AG08395 (cell line): ENCODE data around the gene OR51I2.
A peak's percentile ranks its signal among the peaks of the same experiment; 100 is the strongest.

ENCODE experiments used
- DNase-seq: peaks from one replicate; pipeline ENCODE4 v3.0.0; 2012; ENCODE audit warnings: mixed read lengths, low spot score

Gene OR51I2

GRCh38 chr11:5449023-5449422 lies at the start of gene OR51I2:
Gene OR51I2 (plus strand): TSS chr11:5449323. CDS start chr11:5453489, 4,166 bp downstream.
- DNase-seq, result no peak

DNA sequence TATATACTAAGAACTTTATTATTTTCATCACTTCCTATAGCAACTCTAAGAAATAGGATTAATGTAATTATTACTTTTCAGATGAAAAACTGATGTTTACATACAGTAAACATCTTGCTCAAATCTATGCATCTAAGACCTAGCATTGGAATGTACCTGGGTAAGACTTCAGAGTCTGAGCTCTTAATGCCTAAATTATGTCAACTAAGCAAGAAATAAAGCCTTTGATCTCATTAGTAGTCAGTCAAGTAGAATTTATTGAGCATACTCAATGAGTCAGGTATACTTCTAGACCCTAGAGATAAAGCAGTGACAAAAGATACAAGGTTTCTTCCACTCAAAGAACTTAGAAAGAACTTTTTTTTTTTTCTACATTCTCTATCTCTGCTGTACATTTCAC lies 44.0 kb upstream of the OR51I2 start:
- DNase-seq, result no peak

GRCh38 chr11:5420993-5421392 lies 28.1 kb upstream of the OR51I2 start:
- no peak for DNase-seq

DNA sequence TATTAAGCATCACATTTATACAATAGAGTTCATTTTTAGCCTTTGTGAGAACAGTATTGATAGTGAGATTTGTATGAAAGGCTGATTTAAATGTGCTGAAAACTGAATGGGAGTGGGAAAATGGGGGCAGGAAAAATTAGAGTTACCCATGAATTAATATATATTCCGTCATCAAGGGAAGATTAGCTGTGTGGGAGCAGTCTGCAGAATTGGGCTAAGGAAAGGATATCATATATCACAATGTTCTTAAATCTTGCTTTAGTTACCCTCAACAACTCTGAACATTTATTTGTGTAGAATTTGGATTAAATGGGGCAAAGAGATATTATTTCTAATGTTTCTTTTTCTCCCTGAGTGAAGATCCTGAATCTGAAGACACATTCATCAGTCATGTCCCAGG lies 27.3 kb upstream of the OR51I2 start, which contains the start of gene OR51Q1:
Gene OR51Q1, plus strand, starts transcription at position 301 of the 400 bp plus-strand sequence. Its CDS starts 90 bp downstream, at position 391.
- DNase-seq, result no peak

DNA sequence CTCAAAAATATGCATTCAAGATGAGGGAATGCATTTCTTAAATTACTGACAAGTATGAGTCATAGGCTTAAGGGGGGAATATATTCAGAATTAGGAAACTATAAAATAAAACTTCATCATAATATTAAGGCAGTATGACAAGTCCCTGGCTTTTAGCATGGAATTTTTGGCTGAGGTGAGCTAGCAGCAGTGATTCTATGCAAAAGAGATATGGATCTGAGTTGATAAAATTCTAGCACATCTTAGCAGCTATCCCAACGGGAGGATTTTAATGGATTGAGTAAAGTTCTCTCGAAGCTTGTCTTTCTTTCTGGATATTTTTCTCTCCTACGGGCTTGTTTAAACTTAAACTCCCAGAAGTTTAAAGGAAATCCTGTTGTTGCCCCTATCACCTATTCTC lies 26.0 kb upstream of the OR51I2 start:
- no peak for DNase-seq

GRCh38 chr11:5441414-5441813 lies 7.7 kb upstream of the OR51I2 start, which contains the start of gene OR51I1:
Gene OR51I1 (minus strand): TSS chr11:5441514. CDS start chr11:5441514, 0 bp downstream.
- no peak for DNase-seq

- DNase-seq, result no peak
These were observed 5.2 kb upstream of the OR51I2 start for GRCh38 chr11:5443835-5444393.

- no peak for DNase-seq
These were observed 309 bp downstream of the OR51I2 start for GRCh38 chr11:5449432-5449831.

GRCh38 chr11:5460983-5461621 lies 12.0 kb downstream of the OR51I2 start:
- DNase-seq, result no peak

DNA sequence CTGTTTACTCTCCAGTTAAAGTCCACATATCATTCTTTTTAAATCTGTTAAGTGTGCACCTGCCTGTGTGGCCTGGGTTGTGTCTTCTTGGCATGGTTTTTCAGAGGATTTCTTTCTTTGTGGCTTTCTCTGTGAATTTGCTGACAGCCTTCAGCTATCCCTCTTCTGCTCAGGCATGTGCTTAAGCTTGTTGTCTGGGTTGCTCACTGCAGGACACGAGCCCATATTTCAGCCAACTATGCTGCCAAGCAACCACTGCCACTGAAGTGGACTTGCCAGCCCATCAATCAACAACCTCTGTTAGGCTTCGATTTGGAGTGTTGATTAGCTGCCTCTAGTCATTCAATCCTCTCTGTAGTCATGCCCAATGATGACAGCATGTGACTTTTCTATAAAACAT lies 18.4 kb downstream of the OR51I2 start:
- DNase-seq, result no peak

DNA sequence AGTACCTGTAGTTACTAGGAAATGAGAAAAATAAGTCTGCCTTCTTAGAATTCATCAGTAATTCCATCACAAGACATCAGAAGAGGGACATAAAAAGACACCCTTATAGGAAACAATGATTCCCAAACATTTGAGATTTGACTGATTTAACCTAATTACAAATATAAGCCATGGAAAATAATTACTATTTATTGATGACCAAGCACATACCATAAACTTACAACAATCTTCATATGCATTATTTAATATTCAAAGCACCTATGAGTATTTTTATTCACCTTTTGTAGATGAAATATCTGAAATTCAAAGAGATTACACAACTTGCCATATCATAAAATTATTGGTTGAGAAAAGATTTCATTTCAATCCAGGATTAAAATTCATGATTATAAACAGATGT lies 24.8 kb downstream of the OR51I2 start:
- DNase-seq, result no peak

- peak; percentile 71 for DNase-seq
These were observed 27.2 kb downstream of the OR51I2 start for GRCh38 chr11:5476186-5476819.

GRCh38 chr11:5486003-5486402 lies 36.9 kb downstream of the OR51I2 start:
- DNase-seq, result no peak

DNA sequence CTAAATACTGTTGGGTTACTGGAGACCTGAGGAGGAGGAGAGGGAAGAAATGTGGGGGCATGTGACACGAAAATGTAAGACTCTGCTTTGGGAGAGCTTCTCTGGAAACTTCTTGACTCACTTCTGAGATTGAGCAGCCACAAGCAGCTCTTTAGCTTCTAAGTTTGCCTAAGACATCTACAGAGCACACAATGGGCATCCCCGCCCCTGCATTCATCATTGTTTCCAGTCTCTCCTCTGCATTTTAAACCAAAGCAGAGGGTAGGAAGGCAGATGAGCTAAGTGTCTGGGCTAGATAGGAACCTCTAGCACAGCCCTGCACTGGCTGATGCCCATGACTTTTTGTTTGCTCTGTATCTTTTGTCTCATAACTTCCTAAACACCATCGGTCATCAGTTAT lies 37.3 kb downstream of the OR51I2 start:
- DNase-seq, result no peak

GRCh38 chr11:5488385-5488784 lies 39.3 kb downstream of the OR51I2 start, which contains the start of gene OR52D1:
Gene OR52D1 (plus strand): TSS chr11:5488685. CDS start chr11:5488707, 22 bp downstream.
- no peak for DNase-seq

DNA sequence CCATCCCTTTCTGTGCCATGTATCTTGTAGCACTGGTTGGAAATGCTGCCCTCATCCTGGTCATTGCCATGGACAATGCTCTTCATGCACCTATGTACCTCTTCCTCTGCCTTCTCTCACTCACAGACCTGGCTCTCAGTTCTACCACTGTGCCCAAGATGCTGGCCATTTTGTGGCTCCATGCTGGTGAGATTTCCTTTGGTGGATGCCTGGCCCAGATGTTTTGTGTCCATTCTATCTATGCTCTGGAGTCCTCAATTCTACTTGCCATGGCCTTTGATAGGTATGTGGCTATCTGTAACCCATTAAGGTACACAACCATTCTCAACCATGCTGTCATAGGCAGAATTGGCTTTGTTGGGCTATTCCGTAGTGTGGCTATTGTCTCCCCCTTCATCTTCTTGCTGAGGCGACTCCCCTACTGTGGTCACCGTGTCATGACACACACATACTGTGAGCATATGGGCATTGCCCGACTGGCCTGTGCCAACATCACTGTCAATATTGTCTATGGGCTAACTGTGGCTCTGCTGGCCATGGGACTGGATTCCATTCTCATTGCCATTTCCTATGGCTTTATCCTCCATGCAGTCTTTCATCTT lies 39.8 kb downstream of the OR51I2 start:
- DNase-seq, result no peak

DNA sequence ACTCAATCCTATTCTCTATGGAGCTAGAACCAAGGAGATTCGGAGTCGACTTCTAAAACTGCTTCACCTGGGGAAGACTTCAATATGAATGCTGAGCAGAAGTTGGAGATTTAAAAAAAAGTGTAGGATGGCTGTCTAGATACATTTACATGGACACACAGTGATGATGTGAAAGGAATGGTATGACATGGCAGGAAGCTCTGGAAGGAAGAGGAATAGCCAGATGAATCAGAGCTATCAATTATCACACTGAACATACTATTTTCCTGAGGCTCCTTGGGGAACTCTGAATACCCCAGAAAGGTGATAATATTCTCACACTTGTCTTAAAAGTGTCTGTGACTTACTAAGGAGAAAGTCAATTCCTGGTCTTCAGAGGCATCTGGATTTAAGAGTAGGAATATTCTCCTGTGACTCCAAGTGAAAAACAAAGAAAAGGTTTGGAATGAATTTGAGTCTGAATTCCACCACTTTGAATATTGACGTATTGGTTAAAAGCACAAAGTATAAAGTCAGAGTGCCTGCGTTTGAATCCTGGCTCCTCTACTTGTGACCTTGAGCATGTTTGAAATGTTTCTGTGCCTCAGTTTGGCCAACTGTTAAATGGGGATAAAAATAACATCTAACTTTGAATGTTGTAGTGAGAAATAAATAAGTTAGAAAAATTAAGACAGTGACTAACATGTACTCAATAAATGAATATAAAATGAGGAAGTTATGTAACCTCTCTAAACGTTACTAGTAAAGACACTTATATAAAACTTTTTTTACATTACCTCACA lies 40.6 kb downstream of the OR51I2 start:
- no peak for DNase-seq

DNA sequence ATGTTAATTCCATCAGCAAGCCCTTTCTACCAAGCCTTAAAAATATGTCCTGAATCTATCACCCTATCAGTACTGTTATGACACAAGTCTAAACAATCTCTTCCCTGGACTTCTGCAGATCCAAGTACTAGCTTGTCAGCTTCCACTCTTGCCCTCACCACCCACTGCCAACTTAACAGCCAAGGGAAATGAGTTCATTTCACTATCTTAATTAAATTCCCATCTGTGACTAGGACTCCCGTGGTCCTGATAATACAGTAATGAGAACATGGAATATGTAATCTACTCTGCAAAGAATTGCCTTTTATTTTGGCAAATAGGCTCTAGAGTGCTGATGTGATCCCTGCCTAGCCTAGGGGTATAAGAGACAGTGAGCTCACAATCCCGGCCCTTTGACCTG lies 50.5 kb downstream of the OR51I2 start:
- no peak for DNase-seq

DNA sequence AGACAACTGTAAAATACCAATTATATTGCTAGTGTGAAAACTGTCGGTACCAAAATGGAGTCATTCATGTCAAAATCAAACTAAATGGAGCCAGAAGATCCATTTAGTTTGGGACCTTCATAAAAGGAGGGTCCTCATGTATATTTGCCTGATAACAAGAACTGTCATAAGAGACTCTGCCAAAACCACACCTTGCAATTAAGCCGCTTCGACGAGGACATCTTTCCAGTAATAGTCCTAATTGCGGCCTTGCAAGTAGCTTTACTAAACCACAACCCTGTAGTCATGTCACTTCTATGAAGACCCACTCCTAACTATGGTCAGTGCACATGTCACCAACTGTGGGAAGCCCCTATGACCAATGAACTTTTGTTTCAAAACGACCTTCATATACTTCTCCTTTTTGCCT lies 51.3 kb downstream of the OR51I2 start:
- DNase-seq, result no peak

- no peak for DNase-seq
These were observed 55.3 kb downstream of the OR51I2 start for GRCh38 chr11:5504403-5504921.

DNA sequence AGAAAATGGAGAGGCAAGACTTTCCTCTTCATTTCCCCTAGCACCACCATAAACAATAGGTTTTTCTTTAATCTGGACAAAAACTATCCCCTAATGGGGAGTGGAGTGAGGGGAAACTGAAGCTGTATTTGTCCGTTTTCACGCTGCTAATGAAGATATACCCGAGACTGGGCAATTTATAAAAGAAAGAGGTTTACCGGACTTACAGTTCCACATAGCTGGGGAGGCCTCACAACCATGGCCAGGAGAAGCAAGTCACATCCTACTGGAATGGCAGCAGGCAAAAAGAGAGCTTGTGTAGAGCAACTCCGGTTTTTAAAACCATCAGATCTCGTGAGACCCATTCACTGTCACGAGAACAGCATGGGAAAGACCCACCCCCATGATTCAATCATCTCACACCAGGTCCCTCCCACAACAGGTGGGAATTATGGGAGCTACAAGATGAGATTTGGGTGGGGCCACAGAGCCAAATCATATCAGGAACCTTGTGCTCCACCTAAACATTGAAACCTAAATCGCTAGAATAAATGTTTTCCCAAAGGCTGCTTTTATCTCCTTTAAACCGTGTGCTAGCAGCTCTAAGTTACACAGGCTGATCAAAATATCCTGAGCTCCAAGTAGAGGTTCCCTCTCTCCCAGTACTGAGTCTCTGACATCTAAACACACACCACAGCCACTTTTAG lies 56.4 kb downstream of the OR51I2 start:
- no peak for DNase-seq
